Measurements from ENCODE around the gene RTN4RL1. TPM values are rescaled to one million over a fixed set of nuclear protein-coding genes. Genes with fewer than 3 reads are reported as not detected.
A peak's percentile ranks its signal among the peaks of the same experiment; 100 is the strongest.

The RTN4RL1 gene
- total and polyA plus RNA-seq, 2 experiments from 2014 or later, result 32.2 to 45.4 TPM

- no peaks in the 10 kb centered on the region for H3K36me3 ChIP-seq
- H3K27ac ChIP-seq, result no peak overlapping the region
- H3K4me3 ChIP-seq, result no peak overlapping the region
- no peaks in the 10 kb centered on the region for H3K9me3 ChIP-seq (ENCODE audit: low read depth)
- no peak for TF ChIP-seq CTCF (IDR thresholded peaks at IDR 0.05; ENCODE audit: low read depth, low read length)
- DNase-seq (ENCODE audit: low read depth in 1 of 2, low spot score in 1 of 2), result peak in 1 of 2 donors; percentile 62
- peaks cover 90% of the 10 kb centered on the region for H3K27me3 ChIP-seq
- peaks cover 11% of the 10 kb centered on the region for H3K4me1 ChIP-seq (ENCODE audit: low read depth)
Measured at GRCh38 chr17:2057760-2058585, 32.8 kb upstream of the RTN4RL1 start.

- Histone ChIP-seq H3K27me3 (peaks cover 92% of the 10 kb centered on the region), H3K27ac (no peak overlapping the region), H3K4me1 (ENCODE audit: low read depth) (peaks cover 4% of the 10 kb centered on the region), H3K36me3 (no peaks in the 10 kb centered on the region), H3K4me3 (no peak overlapping the region), H3K9me3 (ENCODE audit: low read depth) (no peaks in the 10 kb centered on the region)
- TF ChIP-seq CTCF (IDR thresholded peaks at IDR 0.05; ENCODE audit: low read depth, low read length), result no peak
- peak; percentile 46 to 58 for DNase-seq (ENCODE audit: low read depth in 1 of 2, low spot score in 1 of 2)
Measured at GRCh38 chr17:2057175-2057759, 32.1 kb upstream of the RTN4RL1 start.

GRCh38 chr17:2056206-2057174 lies 31.4 kb upstream of the RTN4RL1 start:
- H3K9me3 ChIP-seq (ENCODE audit: low read depth), result no peaks in the 10 kb centered on the region

GRCh38 chr17:2055292-2056205 lies 30.4 kb upstream of the RTN4RL1 start:
- Histone ChIP-seq H3K4me1 (ENCODE audit: low read depth) (peaks cover 11% of the 10 kb centered on the region), H3K36me3 (no peaks in the 10 kb centered on the region), H3K4me3 (peak overlapping the region; percentile 39), H3K27me3 (peaks cover 95% of the 10 kb centered on the region), H3K9me3 (ENCODE audit: low read depth) (no peaks in the 10 kb centered on the region), H3K27ac (no peak overlapping the region)
- DNase-seq (ENCODE audit: low read depth in 1 of 2, low spot score in 1 of 2), result peak in 1 of 2 donors; percentile 70
- no peak for TF ChIP-seq CTCF (IDR thresholded peaks at IDR 0.05; ENCODE audit: low read depth, low read length)

More at GRCh38 chr17:2056206-2057174, 31.4 kb upstream of the RTN4RL1 start:
- DNase-seq (ENCODE audit: low read depth in 1 of 2, low spot score in 1 of 2), result peak; percentile 51 to 73
- Histone ChIP-seq H3K36me3 (no peaks in the 10 kb centered on the region), H3K27me3 (peaks cover 95% of the 10 kb centered on the region), H3K4me3 (no peak overlapping the region), H3K27ac (no peak overlapping the region), H3K4me1 (ENCODE audit: low read depth) (peaks cover 4% of the 10 kb centered on the region)
- no peak for TF ChIP-seq CTCF (IDR thresholded peaks at IDR 0.05; ENCODE audit: low read depth, low read length)
